ENCODE measurements around the gene GRIK3.

GRIK3 gene

DNA sequence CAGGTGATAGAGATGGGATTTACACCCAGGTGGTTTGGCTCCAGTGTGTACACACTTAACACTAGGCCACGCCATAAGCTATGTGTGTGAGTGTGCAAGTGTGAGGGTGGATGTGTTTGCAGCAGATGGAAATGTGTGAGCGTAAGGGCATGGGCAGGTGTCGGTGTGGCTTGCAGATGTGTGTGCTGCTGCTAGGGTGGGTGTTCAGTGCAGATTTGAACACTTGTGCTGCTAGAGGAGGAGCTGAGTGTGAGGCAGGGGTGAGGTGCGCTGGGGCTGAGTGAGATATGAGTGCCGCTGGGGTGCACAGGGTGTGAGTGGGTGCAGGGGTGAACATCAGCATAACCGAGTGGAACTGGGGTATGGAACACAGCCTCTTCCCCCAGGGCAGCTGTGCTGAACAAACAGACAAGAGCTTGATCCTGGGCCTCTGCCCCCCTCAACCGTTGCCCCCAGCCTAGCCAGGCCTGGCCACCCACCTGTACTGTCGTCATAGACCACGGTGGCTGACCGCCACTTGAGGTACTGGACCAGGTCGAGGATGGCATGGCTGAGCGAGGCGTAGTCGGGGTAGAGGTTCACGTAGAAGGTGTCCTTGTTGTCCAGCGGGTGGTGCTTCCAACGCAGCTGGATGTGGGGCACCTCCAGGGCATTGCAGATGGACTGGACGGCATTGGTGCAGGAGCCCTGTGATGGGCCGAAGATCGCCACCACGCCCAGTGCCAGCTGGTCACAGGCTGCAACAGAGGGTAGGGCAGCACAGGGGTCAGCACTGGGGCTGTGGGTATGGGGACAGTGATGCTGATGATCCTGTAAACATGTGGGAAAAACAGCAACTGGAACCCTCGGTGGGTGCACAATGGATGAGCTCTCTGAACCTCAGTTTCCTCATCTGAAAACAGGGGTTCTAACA lies 153.9 kb downstream of the GRIK3 start:
- H3K27me3 Mint-ChIP-seq: peaks cover 9% of the 10 kb centered on the region
- intact Hi-C loops (cut with micrococcal nuclease): no loop called here
- H3K4me3 Mint-ChIP-seq: no peak overlapping the region
- H3K4me1 Mint-ChIP-seq (ENCODE audit: low read depth): no peaks in the 10 kb centered on the region
- H3K27ac Mint-ChIP-seq: no peak overlapping the region
- no peaks in the 10 kb centered on the region for H3K9me3 Mint-ChIP-seq
- no peaks in the 10 kb centered on the region for H3K36me3 Mint-ChIP-seq (ENCODE audit: low read depth)

DNA sequence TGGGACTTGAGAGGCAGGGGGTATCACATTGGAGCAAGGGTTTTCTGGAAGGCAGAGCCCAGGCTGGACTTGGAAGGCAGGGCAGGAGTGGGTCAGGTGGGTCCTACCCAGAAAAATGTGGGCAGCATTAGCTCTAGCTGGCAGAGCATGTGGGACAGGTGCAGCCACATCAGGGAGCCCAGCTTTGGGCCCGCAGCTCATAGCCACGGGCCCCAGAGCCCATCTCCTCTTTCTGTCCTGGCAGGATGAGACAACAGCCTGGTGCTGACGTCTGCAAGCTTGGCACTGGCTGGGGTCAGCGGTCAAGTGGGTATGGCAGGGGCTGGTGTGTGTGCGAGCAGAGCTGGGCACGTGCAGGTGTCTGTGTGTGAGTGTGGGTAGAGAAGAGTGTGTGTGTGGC lies 154.7 kb downstream of the GRIK3 start:
- Mint-ChIP-seq H3K9me3 (no peaks in the 10 kb centered on the region), H3K27ac (no peak overlapping the region), H3K27me3 (peaks cover 9% of the 10 kb centered on the region), H3K4me1 (ENCODE audit: low read depth) (no peaks in the 10 kb centered on the region), H3K4me3 (no peak overlapping the region), H3K36me3 (ENCODE audit: low read depth) (no peaks in the 10 kb centered on the region)
- intact Hi-C loops (cut with micrococcal nuclease): no loop called here

DNA sequence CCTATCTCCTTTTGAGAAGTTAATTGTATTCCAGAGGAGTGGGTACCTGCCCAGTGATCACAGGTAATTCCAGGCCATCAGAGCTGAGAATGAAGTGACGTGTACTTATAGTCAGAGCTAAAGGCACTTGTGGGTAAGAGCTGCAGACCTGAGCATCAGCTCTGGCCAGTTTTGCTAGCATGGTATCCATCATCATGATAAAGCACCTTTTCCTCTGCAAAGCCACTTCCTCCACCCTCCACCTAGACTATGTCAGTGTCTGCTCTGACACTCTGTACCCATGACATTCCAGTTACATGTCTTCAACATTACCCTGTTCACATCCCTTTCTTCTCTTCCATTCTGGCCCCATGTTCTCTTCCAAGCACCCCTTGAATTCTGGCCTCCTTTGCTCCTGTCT lies 157.3 kb downstream of the GRIK3 start:
- Mint-ChIP-seq H3K36me3 (ENCODE audit: low read depth) (no peaks in the 10 kb centered on the region), H3K27me3 (peaks cover 10% of the 10 kb centered on the region)

DNA sequence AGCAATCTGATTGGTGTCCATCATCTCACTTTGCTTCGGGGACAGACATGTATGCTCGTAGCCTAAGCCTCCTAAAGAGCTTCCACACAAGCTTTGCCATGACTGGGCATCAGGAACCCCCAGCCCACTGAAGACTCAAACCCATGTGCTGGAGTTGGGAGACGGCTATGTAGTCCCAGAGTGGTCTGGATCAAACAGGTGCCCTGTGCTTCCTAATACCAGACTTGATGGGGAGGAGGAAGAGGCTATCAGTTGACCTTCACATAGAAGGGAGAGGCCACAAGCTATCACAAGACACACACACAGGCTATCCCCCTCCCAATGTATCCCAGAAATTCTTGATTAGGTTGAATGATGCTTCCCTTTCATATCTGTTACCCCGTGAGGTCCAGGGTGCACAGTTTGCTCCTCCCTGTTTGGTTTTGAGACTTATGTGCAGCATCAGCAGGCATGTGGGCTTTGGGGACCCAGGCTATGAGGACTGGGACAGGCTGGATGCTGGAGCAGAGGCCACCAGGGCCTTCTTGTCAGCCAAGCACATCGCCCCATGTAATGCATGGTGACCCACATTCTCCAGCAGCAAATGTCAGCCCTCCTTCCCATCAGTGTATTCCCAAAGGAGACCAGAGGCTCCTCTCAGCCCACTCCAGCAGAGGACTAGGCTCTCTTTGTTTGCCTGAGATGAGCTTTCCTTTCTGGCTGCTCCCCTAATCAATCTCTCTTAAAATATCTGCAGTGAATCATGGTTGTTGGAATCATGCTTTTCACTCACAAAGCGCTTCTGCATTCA lies 159.8 kb downstream of the GRIK3 start:
- Mint-ChIP-seq H3K27me3 (peaks cover 8% of the 10 kb centered on the region), H3K9me3 (no peaks in the 10 kb centered on the region), H3K4me3 (no peak overlapping the region), H3K4me1 (ENCODE audit: low read depth) (no peaks in the 10 kb centered on the region), H3K27ac (no peak overlapping the region), H3K36me3 (ENCODE audit: low read depth) (no peaks in the 10 kb centered on the region)
- intact Hi-C loops (cut with micrococcal nuclease): no loop called here

More for the DNA sequence above, 157.3 kb downstream of the GRIK3 start:
- intact Hi-C loops (cut with micrococcal nuclease): no loop called here
- no peaks in the 10 kb centered on the region for H3K4me1 Mint-ChIP-seq (ENCODE audit: low read depth)
- no peaks in the 10 kb centered on the region for H3K9me3 Mint-ChIP-seq
- no peak overlapping the region for H3K4me3 Mint-ChIP-seq
- H3K27ac Mint-ChIP-seq: no peak overlapping the region

DNA sequence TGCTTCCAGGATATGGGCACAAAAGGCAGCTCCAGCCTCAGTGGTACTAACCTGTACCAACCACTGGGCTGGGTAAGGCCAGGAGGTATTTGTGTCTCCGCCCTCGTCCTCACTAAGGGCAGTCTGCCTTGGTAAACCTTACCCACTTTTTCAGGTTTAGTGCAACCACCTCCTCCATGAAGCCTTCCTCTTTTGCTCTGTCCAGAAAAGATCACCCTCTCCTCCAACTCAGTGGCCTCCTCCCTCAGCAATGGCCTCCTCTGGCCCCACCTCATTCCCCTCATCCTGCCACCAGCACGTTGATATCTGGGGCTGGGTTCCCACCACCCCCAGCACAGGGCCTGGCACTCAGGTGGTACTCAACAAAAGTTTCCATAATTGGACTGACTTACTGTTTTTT lies 161.5 kb downstream of the GRIK3 start:
- Mint-ChIP-seq H3K4me1 (ENCODE audit: low read depth) (no peaks in the 10 kb centered on the region), H3K4me3 (no peak overlapping the region), H3K27ac (no peak overlapping the region), H3K27me3 (peaks cover 8% of the 10 kb centered on the region), H3K36me3 (ENCODE audit: low read depth) (no peaks in the 10 kb centered on the region), H3K9me3 (no peaks in the 10 kb centered on the region)
- intact Hi-C loops (cut with micrococcal nuclease): no loop called here

DNA sequence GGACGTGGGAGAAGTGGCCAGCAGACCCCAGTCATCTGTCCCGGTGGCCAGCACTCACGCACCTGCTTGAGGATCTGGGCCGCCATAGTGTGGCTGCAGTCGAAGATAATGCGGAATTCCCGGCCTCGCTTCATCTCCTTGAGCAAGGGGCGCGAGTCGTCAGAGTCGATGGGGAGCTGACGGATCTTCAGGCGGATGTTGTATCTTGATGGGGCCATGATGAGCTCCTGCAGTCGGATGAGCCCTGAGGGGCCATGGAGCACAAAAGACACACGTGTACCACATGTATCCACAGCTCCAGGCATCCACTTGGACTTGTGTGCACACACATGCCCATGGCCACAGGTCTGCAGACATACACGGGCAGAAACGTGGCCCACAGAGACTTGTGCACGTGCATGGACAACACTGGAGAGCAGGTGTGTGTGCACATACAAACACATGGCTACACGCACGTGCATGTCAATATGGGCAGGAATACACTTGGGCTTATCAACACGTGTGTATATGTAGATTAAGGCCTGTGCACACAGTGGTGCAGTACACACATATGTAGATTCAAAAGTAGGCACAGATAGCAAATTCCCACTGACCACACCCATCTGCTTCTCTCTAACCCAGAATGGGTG lies 162.1 kb downstream of the GRIK3 start:
- H3K27me3 Mint-ChIP-seq: peaks cover 3% of the 10 kb centered on the region
- H3K36me3 Mint-ChIP-seq (ENCODE audit: low read depth): no peaks in the 10 kb centered on the region
- H3K9me3 Mint-ChIP-seq: no peaks in the 10 kb centered on the region
- no peak overlapping the region for H3K27ac Mint-ChIP-seq
- H3K4me3 Mint-ChIP-seq: no peak overlapping the region
- H3K4me1 Mint-ChIP-seq (ENCODE audit: low read depth): no peaks in the 10 kb centered on the region
- intact Hi-C loops (cut with micrococcal nuclease): no loop called here

DNA sequence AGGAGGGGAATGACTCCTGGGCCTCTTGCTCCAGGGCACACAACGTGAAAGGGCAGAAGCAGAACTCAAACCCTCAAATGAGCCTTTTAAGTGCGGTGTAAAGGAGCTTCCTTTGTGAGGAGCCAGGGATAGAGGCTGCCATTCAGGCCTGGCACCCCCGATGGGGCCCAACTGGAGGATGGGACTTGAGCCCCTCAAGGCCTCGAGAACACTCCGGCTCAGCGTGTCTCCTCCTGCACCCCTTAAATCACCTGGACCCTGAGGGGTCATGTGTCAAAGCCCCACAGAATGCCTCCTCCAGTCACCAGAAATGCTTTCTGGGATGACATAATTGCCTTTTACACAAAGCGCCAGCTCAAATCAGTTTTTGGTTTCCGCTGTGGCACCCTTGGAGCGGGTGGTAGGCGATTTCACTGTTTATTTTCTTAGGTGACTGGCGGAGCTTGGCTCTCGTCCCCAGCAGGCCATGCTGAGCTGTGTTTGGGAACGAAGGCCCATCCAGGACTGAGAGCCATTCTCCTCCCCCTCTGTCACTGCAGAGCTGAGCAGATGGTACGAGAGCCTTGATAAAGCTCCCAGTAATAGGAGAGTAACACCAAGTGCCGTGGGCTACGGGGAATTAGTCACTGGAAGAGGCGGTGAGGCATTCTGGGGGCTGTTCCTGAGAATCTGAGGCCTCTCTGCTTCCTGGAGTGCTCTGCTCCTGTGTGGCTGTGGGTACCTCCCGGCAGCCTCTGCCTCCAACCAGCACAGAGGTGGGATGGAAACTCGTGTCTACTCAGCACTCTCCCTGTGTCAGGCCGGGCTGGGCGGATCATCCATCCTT lies 163.0 kb downstream of the GRIK3 start:
- no peak overlapping the region for H3K27ac Mint-ChIP-seq
- H3K9me3 Mint-ChIP-seq: no peaks in the 10 kb centered on the region
- H3K4me1 Mint-ChIP-seq (ENCODE audit: low read depth): no peaks in the 10 kb centered on the region
- intact Hi-C loops (cut with micrococcal nuclease): no loop called here
- no peak overlapping the region for H3K4me3 Mint-ChIP-seq
- H3K27me3 Mint-ChIP-seq: peaks cover 1% of the 10 kb centered on the region
- no peaks in the 10 kb centered on the region for H3K36me3 Mint-ChIP-seq (ENCODE audit: low read depth)

DNA sequence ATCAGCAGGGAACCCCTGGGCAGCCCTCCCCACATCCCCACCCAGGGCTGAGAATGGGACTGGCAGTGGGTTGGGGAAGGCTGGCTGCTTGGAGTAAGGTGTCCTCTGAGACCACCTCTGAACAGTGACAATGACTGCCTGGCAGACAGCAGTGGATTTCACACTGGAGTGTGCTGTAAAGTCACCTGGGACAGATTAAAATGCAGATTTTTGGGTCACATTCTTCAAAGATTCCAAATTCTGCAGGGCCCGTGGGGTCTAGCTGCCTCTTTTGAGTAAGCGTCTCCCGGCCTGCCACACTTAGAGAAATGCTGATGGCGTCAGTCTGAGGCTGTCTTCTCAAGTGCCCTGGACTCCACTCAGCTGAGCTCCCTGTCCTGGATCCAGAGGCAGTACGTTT lies 164.5 kb downstream of the GRIK3 start:
- Mint-ChIP-seq H3K4me1 (ENCODE audit: low read depth) (no peaks in the 10 kb centered on the region), H3K4me3 (no peak overlapping the region), H3K27me3 (peaks cover 1% of the 10 kb centered on the region), H3K27ac (no peak overlapping the region), H3K36me3 (ENCODE audit: low read depth) (no peaks in the 10 kb centered on the region), H3K9me3 (no peaks in the 10 kb centered on the region)
- intact Hi-C loops (cut with micrococcal nuclease): loop anchor here (10.0 kb wide), 1 partner anchor 565 kb away; no protein-coding TSS in a partner anchor

DNA sequence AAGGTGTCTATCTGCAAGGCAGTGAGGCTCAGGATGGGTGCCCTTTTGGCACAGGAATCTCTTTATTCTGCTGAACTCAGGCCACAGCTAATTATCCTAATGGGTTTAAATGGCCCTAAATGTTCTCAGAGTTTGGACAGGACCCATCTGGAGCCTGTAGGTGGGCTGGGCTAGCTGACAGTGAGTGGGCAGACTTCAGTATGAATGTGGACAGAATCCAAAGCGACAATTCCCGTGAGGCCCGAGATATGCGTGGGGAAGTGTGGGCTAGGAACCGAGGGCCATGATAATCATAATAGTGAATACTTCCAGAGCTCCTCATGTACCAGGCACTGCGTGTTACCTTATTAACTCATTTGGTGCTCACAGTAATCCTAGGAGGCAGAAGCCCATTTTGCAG lies 165.3 kb downstream of the GRIK3 start:
- Mint-ChIP-seq H3K4me3 (no peak overlapping the region), H3K27me3 (peaks cover 1% of the 10 kb centered on the region), H3K36me3 (ENCODE audit: low read depth) (no peaks in the 10 kb centered on the region), H3K9me3 (no peaks in the 10 kb centered on the region), H3K27ac (no peak overlapping the region), H3K4me1 (ENCODE audit: low read depth) (no peaks in the 10 kb centered on the region)
- intact Hi-C loops (cut with micrococcal nuclease): loop anchor here (10.0 kb wide), 1 partner anchor 566 kb away; no protein-coding TSS in a partner anchor

DNA sequence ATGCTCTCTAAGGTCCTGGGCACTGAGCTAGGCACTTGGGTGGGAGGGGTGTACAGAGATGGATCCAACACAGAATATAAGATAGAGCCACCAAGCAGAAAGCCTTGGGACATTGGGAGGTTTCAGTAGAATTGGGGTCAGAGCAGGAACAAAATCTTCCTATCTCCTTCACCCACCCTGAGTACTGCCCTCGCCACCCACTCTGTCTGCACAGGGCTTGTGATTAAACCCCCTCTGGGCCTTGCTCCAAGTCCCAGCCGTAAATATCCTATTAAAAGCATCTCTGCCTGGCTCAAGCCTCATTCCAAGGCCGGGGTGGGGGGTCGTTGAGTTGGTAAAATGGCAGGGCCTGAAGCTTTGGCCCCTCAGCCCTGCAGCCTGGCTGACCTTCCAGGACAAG lies 166.7 kb downstream of the GRIK3 start:
- H3K4me1 Mint-ChIP-seq (ENCODE audit: low read depth): no peaks in the 10 kb centered on the region
- no peak overlapping the region for H3K4me3 Mint-ChIP-seq
- H3K9me3 Mint-ChIP-seq: no peaks in the 10 kb centered on the region
- no peaks in the 10 kb centered on the region for H3K36me3 Mint-ChIP-seq (ENCODE audit: low read depth)
- H3K27ac Mint-ChIP-seq: no peak overlapping the region
- peaks cover 3% of the 10 kb centered on the region for H3K27me3 Mint-ChIP-seq
- intact Hi-C loops (cut with micrococcal nuclease): loop anchor here (10.0 kb wide), 1 partner anchor 567 kb away; no protein-coding TSS in a partner anchor

DNA sequence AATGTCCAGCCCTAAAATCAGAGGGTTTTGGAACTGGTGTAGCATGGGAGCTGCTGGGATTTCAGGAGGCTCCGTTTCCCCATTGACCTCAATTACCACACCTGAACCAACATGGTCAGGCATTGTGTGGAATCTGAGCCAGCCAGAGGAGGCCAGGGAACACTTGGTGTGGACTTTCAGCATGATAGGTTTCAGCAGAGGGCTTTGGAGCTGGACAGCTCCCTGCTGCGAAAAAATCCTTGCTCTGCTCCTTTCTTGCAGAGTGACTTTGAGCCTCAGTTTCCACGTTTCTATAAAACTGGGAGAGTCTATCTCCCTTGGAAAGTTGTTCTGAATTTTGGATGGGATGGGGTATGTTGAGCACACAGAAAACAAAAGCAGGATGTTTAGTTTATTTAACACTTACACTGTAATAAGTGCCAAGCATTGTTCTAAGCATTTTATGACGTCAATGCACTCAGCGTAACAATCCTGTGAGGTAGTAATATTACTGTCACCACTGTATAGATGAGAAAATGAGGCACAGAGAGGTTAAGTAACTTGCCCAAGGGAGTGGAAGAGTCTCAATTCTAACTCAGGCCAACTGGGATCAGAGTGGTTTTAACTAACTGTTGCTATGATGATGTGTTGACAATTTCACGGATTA lies 168.0 kb downstream of the GRIK3 start:
- intact Hi-C loops (cut with micrococcal nuclease): loop anchor here (10.0 kb wide), 1 partner anchor 569 kb away; no protein-coding TSS in a partner anchor
- Mint-ChIP-seq H3K36me3 (ENCODE audit: low read depth) (no peaks in the 10 kb centered on the region), H3K27ac (no peak overlapping the region), H3K4me3 (no peak overlapping the region), H3K4me1 (ENCODE audit: low read depth) (no peaks in the 10 kb centered on the region), H3K9me3 (no peaks in the 10 kb centered on the region), H3K27me3 (peaks cover 3% of the 10 kb centered on the region)

DNA sequence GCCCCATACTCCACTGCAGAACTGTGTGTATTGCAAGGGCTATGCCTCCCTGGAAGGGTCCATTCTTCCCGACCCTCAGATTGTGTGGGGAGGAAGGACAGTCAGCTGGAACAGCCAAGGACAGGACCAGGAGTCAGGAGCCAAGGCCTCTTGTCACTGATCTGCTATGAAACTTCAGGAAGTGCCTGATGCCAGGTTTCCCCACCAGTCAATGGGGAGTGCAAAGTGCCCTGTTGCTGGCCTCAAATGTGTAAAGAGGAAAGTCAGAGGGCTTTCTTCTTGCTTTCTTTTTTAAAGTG lies 168.8 kb downstream of the GRIK3 start:
- Mint-ChIP-seq H3K36me3 (ENCODE audit: low read depth) (no peaks in the 10 kb centered on the region), H3K4me1 (ENCODE audit: low read depth) (no peaks in the 10 kb centered on the region)
- intact Hi-C loops (cut with micrococcal nuclease): loop anchor here (10.0 kb wide), 1 partner anchor 569 kb away; no protein-coding TSS in a partner anchor

More for the DNA sequence above, 168.8 kb downstream of the GRIK3 start:
- no peak overlapping the region for H3K27ac Mint-ChIP-seq
- H3K9me3 Mint-ChIP-seq: no peaks in the 10 kb centered on the region
- H3K4me3 Mint-ChIP-seq: no peak overlapping the region
- H3K27me3 Mint-ChIP-seq: peaks cover 3% of the 10 kb centered on the region
